ENCODE measurements around the gene PMVK.

The PMVK gene

DNA sequence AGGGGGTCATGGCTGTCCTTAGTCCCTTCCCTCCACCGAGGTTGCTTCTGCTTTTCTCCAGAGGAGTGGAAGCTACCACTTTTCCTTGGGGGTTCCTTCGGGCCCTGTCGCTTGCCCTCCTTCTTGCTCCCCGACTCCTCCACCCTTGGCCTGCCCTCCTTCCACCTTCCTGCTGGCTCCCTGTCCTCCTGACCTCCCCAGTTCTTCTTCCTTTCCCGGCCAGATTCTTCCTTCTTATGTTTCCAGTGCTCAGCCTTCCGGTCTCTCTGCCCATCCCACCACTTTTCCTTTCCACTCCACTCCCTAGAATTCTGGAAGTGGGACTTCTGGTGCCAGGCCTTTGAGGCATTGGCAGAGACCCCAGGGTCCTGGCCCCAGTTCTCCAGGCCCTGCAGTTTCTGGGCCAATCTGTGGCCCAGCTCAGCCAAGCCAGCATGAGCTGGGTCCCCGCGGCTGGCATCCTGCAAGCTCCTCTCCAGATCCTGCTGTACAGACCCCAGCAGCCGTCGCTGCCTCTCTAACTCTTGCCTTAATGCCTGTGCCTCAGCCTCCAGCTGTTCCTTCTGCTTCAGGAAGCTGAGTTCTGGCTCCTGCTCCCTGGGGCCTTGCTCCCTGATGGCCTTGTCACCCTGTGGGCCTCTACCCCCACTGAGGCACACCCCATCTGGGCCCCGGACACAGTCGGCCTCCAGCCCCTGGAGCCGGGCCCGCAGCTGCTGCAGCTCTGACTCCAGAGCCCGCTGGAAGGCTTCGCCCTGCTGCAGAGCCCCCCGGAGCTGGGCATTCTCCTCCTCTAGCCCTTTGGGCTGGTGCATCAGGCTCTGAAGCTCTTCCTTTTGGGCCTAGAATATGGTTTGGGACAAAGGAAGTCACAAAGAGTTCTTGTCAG, 9.7 kb upstream of the PMVK start:
- DNase-seq = no peak

DNA sequence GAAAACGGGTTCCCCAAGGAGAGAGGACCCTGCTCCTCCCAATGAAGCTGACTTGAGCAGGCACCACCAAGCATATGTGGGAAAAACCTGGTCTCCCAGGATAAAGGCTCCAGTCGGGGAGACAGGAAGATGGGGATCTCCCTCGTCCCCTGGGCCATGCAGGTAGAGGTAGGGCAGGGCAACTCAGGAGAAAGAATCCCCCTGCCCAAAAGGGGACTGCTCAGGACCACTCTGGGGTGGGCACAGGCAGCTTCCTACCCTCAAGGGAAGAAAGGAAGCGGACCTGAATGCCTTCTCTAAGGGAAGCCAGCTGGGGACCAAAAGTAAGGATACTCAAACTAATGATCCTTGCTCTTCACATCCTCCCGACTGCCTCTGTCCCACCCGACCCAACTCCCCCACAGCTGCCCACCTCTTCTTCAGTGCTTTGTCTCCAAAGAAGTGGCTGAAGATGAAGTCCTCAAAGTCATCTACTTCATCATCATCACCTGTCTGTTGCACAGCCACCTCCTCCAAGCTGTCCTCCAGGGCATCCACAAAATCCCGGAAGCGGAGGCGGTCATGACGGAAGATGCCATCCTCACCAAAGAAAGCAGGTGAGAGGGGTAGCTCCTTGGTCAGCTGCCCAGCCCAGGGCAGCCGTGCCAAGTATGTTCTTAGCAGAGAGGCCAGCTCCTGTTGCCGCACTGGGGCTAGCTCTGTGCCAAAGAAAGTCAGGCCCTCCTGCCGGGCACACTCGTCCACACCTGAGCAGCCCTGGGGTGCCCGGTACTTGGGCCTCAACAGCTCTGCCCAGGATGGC, 8.8 kb upstream of the PMVK start:
- no peak for DNase-seq

DNA sequence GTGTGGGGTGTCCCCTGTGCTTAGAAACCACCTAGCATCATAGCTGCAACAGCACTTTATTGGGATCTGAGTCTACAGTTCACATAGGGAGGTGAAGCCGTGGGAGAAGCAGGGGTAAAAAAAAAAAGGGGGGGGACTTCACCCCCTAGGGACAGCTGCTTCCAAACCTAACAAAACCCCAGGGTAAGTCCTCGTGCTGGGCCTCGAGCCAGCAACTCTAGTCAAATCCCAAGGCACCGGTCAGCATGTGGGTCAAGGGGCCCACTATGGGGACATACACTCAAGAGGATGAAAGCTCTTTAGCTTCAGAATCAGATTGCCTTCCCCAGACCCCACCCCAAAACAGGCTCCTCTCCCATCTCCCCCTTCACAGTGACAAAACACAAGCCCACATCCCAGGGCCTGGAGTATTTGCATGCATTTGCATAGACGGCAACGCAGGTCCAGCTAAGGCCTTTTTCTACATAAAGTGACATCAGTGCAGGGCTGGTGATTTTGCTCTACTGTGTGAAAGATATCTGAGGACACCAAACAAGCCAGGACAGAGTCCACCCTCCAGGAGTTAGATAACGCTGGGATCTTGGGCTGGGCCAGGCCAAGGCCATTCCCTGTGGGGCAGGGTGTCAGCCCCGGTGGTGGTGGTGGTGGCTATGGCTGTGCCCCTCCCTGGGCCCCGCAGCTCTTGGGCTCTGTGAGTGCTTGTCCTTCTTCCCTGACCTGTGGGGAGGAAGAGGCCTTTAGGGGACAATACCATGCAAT, 8.1 kb upstream of the PMVK start:
- DNase-seq = no peak

DNA sequence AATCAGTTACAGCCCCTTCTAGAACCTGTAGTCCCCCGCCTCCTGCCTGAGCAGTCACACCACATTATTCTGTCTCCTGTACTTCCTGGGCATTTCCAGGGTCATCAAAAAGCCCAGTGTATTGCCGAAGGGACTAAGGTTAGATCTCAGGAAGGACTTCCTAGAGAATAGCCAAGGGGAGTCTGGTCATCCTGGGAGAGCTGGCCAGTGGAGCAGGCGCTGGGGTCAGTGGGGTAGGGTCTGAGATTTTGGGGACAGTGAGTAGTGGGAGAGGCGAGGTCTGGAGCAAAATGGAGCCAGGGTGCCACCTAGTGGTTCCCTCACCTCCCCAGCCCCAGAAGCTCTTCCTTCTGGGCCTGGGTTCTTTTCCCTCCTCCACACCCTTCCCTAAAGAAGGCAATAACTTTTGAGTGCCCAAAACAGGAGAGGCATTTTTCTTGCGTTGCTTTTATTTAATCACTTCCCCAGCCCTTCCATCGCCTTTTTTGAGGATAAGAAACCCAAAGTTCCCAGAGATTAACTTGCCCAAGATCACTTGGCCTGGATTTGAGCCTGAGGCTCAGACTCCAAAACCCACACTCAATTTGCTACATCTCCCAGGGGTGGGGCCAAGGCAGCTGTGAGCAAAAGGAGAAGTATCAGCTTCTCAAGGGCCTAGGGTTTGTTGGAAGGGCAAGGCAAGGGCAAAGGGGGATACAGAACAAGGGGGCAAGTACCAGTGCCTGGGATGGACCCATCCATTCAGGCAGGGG, 7.3 kb upstream of the PMVK start:
- peak; percentile 19 to 49 for DNase-seq

DNA sequence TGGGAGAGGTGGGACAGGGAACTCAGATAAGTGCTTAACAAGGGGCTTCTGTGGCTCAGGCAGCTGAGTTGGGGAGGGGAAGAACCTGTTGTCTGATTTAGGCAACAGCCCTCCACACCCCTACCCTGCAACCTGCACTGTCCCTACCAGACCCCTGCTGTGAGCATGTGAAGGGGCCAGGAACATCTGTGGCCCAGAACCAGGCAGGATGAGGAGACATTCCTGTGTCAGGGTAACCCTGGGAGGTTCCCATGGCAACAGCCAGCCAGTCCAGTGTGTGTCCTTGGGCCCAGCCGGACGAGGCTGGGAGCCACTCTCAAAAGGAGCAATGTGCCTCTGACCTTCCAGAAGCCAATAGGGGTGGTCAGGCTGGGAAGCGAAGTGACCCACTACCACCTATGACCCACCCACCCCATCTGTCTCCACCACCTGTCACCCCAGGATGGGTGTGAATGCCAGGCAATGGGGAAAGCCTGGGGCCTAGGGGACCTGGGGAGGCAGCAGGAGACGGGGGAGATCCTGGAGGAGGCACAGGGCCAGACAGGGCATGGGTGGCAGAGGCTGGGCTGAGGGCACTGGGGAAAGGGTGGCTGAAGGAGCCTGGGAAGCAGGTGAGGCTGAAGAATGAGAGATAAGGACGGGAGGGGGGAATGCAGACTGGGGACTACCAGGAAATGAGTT, 5.0 kb upstream of the PMVK start:
- DNase-seq = peak in 1 of 2 experiments; percentile 19

DNA sequence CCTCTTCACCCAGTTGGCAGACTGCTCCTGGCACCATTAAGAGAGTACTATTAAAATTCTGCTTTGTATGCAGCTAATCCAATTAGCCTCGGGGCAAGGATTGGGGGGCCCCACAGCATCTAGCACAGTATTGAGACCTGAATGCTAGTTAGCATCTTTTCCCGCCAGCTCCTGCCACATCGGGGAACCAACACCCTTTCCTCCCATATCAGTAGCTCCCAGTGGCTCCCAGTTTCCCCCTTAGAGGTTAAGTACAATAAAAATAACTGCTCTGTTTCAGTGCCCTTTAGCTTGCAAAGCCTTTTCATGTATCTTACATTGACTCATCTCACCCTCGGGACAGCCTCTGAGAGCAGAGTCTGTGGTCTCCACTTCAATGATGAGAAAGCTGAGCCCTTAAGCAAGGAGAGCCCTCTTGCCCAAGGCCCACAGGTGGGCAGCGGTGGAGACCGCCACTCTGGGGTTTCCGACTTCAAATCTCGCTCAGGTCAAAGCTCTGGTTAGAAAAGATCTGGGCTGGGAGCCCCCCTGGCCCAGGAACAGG, 4.2 kb upstream of the PMVK start:
- DNase-seq = no peak

DNA sequence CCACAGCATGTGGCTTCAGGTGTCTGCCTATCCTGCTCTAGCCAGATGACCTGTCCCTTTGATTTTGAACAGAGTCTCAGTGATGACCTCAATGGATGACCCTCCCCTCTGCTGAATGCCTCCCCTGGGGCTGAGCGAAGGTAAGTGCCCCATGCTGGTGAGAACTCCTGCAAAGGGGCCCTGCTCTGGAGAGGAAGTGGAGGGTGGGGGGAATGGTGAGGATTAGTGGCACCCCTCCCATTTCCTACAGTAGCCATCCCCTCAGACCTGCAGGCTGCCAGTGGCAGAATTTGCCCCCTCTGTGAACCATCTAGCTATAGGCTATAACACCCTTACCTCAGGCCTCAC, 3.7 kb upstream of the PMVK start:
- DNase-seq = no peak

DNA sequence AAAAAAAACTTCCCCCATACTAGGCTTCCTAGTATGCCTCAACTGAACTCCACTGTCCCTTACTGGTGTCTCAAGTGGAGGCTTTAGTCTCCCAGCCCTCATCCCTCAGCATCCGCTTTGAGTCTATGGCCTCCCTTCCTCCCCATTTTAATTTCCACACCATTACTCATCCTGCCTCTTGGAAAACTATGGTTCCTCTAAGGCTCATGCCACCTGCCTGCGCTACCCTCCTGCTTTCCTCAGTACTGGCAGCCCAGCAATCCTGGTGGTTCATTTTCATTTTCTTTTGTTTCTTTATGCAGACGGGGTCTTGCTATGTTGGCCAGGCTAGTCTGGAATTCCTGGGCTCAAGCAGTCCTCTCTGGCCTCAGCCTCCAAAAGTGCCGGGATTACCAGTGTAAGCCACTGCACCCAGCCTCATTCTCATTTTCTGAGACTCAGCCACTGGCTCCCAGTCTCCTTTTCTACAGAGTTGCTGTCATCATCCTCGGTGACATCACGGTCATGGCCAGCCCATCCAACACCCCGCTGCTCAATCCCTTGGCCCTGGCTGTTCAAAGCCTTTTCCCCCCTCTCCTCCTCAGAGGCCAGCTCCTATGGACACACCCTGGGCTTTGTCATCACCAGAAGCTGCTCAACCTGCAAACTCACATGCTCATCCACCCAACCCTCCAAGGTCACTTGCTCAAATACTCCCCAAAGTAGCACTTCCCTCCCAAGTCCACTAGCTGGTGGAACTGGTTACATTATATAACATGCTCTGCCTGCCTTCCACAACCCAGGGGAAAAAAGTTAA, 2.3 kb upstream of the PMVK start:
- no peak for DNase-seq

DNA sequence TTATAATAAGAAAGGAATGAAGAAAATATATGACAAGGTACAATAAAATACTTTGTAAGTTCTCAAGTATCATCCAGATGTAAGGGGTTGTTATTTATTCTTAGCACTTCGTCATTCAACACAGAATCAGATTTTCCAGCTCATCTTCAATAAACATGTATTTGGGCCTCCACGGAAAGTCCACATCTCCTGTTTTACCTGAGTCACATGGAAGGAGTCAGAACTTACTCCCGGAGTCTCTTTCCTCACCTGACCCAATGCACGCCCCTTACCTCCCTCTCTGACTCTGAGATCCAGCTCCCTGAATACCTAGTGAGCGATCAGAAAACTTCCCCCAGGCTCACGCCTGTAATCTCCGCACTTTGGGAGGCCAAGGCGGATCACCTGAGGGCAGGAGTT, 1.5 kb upstream of the PMVK start:
- no peak for DNase-seq

DNA sequence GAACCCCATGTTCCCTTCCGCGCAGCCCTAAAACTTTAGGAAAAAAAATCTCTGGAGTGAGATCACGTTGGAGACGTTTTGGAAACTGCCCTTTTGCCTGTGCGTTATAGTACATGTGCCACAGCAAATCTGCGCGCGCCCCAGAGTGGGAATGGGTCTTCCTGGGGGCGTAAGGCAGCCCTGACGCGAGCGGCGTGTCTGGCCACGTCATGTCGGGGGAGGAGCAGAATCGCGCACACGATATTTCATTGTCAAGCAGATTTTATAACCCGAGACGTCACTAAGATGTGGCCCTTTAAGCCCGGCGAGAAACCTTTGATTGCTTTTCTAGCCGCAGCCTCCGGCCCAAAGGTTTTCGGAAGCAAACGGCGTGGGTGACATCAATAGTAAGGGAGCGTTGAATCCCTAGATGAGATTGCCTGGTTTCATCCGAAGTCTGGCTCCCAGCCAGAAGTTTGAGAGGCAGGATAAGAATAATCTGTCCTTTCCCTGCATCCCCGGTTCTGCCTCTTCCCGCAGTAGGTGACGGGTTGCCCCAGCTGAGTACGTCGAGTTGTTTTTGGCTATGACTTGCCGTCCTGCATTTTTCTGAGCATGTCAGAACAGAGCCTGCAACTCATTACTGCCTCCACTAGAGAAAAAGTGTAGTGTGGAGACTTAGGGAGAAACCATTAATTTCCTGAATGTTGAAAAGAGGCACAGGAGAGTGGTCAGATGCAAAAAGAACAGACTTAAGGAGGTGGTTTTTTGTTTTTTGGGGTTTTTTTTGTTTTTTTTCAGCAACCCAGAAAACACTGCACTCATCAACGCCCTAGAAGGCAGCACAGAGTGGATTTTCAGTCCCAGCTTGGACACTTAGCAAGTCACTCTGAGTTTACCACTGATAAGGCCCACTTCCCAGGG, 817 bp upstream of the PMVK start:
- DNase-seq = peak; percentile 95 to 98

DNA sequence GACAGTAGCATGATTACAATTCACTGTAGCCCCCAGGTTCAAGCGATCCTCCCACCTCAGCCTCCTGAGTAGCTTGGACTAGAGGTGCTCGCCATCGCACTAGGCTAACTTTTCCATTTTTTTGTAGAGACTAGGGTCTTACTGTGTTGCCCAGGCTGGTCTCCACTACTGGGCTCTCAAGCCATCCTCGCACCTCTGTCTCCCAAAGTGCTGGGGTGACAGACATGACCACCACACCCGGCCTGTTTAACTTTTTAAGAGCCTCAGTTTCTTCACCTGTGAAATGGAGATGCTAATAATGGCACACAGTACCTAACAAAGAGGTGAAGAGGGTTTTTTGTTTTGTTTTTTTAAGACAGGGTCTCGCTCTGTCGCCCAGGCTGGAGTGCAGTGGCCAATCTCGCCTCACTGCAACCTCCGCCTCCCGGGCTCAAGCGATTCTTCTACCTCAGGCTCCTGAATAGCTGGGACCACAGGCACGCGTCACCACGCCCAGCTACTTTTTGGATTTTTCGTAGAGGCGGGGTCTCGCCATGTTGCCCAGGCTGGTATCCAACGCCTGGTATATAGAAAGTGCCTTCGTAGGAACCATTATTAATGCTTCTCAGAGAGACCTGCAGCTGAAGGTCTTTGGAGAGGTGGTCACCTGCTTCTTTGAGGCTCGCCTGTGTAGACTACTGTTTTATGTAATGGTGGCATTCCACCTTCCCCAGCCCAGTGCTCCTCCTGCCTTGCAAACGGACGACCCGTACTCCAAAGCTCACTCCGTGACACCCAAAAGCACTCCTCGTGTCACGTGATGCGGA, 567 bp downstream of the PMVK start:
- no peak for DNase-seq

DNA sequence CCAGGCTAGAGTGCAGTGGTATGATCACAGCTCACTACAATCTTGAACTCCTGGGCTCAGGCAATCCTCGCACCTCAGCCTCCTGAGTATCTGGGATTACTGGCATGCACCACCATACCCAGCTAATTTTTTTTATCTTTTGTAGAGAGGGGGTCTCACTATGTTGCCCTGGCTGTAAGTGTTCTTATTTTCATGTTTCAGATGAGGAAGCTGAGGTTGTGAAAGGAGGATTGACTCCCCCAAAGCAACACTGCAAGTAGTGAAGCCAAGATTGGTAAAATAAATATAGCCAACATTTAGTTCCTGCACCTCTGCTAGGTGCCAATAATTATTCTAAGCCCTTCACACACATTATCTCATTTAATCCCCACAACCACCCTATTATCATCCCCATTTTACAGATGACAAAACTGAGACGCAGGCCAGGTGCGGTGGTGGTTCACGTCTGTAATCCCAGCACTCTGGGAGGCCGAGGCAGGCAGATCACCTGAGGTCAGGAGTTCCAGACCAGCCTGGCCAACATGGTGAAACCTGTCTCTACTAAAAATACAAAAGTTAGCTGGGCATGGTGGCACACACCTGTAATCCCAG, 2.1 kb downstream of the PMVK start:
- no peak for DNase-seq

DNA sequence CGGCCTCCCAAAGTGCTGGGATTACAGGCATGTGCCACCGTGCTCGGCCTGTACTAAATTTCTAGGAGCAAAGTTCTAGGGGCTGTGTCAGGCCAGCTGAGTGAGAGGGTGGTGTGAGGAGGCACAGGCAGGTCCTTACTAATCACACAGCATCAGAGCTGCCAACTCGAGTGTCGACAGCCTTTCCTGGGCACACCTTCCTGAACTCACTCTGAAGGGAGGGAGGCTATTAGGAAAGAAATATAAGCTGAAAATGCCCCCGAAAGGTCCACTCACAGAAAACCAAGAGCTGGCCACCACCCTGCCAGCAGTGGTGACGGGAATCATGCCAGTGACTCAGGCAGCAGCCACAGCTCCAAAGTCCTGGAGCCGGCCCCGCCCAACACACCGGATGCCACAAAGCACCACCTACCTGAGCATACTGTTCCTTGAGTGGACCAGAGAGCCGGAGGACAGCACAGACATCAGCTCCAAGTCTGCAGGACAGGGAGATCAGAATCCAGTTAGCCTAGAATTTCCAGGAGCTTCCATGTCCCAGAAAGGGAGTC, 4.5 kb downstream of the PMVK start:
- DNase-seq = no peak

DNA sequence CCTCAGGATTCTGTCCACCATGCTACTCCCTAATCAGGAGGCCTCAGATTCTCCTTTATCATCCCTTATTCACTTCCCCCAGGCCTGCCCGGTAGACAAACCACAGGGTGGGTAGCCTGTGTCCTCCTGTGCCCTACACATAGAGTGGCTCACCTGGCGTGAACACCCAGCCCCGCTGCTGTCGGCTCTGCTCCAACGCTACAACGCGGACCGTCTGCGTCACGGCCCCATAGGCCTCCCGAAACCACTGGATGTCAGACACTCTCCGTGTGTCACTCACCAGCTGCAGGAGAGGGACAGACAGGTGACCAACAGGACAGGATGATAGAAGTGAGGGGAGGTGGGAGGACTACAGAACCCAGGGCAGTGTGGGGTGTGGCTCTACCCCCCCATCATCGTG, 10.3 kb downstream of the PMVK start:
- DNase-seq = no peak

DNA sequence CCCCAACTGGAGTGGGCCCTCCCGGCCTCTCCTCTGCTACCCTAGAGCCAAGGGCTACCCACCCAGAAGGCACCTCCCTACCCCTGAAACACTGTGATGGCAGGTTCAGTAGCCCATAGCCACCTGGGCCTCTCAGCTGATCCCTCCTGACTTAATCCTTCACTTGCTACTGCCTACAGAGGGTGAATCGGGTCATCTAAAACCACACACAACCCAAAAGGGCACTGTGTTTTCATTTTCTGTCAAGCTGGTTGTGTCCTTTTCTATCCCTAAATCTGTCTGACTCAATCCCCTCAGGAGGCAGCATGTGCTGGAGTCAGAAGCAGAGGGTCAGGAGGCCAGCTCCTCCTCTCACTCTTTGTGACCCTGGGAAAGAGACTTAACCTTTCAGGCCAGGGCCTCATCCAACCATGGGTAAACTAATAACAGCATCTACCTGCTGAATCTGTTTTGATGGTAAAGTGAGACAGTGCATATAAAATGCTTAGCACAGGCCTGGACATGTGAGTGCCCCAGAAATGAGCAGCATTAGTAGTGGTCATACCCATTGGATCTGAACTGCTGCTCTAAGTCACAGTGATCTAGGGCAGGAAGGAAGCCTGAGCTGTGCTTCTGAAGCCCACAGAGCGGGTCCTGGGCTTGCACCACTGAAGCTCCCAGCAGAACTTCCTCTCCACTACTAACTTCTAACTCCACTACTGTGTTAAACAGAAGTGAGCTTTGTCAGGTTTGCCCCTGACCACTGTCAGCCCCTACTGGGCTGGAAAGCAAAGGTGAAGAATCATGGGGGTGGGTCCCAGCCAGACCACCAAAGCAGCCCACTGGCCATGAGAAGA, 11.0 kb downstream of the PMVK start:
- no peak for DNase-seq

DNA sequence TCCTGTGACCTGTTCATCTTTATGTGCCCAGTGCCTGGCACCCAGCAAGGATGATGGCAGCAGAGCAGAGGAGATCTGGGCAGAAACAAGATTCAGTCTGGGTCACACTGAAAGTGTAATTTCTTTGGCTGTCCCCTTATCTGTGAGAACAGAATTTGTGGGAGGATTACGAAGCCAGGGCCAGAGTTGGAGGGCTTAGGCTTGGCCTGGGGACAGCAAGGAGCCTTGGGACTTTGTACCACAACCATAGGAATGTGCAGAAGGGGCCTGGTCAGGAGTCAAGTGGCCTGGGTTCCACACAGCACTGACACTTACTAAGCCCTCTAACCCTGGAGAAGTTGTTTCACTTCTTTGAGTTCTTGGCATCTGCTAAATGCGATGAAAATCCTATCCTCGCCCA, 12.8 kb downstream of the PMVK start:
- no peak for DNase-seq

DNA sequence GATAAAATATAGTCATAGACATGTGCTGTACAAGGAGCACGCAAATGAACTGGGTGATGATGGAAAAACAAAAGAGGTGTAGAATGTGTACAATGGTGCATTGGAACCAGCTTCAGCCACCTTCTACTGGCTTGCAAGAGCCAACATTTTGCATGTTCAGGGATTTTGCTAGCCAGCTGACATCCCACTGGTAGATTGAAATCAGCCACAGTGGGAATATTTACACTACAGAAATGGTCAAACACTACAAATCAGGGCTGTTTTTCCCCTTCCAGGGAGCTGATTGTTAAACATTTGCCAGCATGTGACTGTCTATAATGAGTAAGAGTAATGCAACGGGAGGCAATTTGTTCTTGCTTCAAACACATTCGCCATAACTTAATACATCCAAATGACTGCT, 23.2 kb downstream of the PMVK start:
- DNase-seq = no peak

Data from NCI-H446 (cell line).